Measurements from ENCODE around the gene ARHGEF28. TPM values are rescaled to one million over a fixed set of nuclear protein-coding genes. Genes with fewer than 3 reads are reported as not detected.

The ARHGEF28 gene
- total and polyA plus RNA-seq, 2 of the 4 experiments (the other 2 are of a cell fraction): 3.6 to 16.0 TPM

GRCh38 chr5:73935719-73936118 lies 309.7 kb downstream of the ARHGEF28 start:
- Histone ChIP-seq H3K36me3 (ENCODE audit: control insufficient read depth, insufficient read depth, low read length) (no peaks in the 10 kb centered on the region), H4K5ac (ENCODE audit: low read depth, low read length) (no peak overlapping the region), H3K18ac (ENCODE audit: low read depth, low read length) (no peak overlapping the region), H2AK5ac (ENCODE audit: low read depth, low read length) (no peak overlapping the region), H3K23ac (ENCODE audit: low read depth, low read length) (no peak overlapping the region), H4K8ac (ENCODE audit: low read depth in 2 of 2, low read length in 2 of 2) (no peak overlapping the region), H2BK20ac (ENCODE audit: low read depth, low read length) (no peak overlapping the region), H3K4me1 (ENCODE audit: control insufficient read depth, insufficient read depth, low read length) (peaks cover 10% of the 10 kb centered on the region), H3K4ac (ENCODE audit: low read depth, low read length) (no peak overlapping the region), H3K4me2 (ENCODE audit: low read depth, low read length) (no peak overlapping the region), H3K27me3 (ENCODE audit: control insufficient read depth, insufficient read depth, low read length) (no peaks in the 10 kb centered on the region), H3K27ac (ENCODE audit: insufficient read depth, low read length) (no peak overlapping the region), H2AFZ (replicated peaks; ENCODE audit: low read length, poor library complexity) (no peak overlapping the region), H3K14ac (replicated peaks; ENCODE audit: low read depth, low read length) (no peak overlapping the region), H3K9me3 (ENCODE audit: control insufficient read depth, insufficient read depth, low read length) (no peaks in the 10 kb centered on the region), H3K9me1 (ENCODE audit: insufficient read depth, low read length) (peaks cover 12% of the 10 kb centered on the region), H3K56ac (ENCODE audit: extremely low read depth, insufficient read depth, low read length) (no peak overlapping the region), H4K91ac (ENCODE audit: insufficient read depth, low read depth, low read length) (no peak overlapping the region), H4K20me1 (ENCODE audit: insufficient read depth, low read length) (peaks cover 3% of the 10 kb centered on the region; the same call in 1 of the 2 replicates), H3K79me1 (ENCODE audit: low read depth in 1 of 2, low read length in 2 of 2) (peaks cover 4 to 10% of the 10 kb centered on the region in 2 experiments; a peak in 3 of 4 replicates), H2AK9ac (replicated peaks; ENCODE audit: low read depth, low read length, poor library complexity) (no peak overlapping the region), H3K9ac (ENCODE audit: low read depth, low read length) (no peak overlapping the region), H2BK15ac (ENCODE audit: low read depth, low read length) (no peak overlapping the region), H2BK120ac (ENCODE audit: low read depth, low read length) (no peak overlapping the region), H3K4me3 (ENCODE audit: insufficient read depth, low read depth, low read length) (no peak overlapping the region), H2BK5ac (ENCODE audit: low read depth, low read length, poor library complexity, severe bottlenecking) (no peak overlapping the region)
- no TSS peak for BruUV-seq (replicated peaks)
- in situ Hi-C loops (cut with MboI; ENCODE audit: low sequenced_read_pairs): no loop called here
- TF ChIP-seq ELK1 (IDR thresholded peaks at IDR 0.05; ENCODE audit: borderline replicate concordance, low read depth, low read length) (no peak), CHD1 (IDR thresholded peaks at IDR 0.05; ENCODE audit: low read depth, low read length) (no peak), SMC3 (IDR thresholded peaks at IDR 0.05; ENCODE audit: low read depth, low read length) (no peak), FOS (IDR thresholded peaks at IDR 0.05; ENCODE audit: low read depth, low read length) (no peak), RFX5 (IDR thresholded peaks at IDR 0.05; ENCODE audit: low read depth, low read length) (no peak), NFE2L2 (IDR thresholded peaks at IDR 0.05; ENCODE audit: low read depth, low read length) (no peak), MXI1 (IDR thresholded peaks at IDR 0.05; ENCODE audit: borderline replicate concordance, low read depth, low read length) (no peak), POLR2A (IDR thresholded peaks at IDR 0.05; ENCODE audit: low read depth, low read length) (no peak), RAD21 (IDR thresholded peaks at IDR 0.05; ENCODE audit: low read length) (no peak), CEBPB (IDR thresholded peaks at IDR 0.05; ENCODE audit: low read depth, low read length) (no peak)
- TF ChIP-seq, protein P1, sequence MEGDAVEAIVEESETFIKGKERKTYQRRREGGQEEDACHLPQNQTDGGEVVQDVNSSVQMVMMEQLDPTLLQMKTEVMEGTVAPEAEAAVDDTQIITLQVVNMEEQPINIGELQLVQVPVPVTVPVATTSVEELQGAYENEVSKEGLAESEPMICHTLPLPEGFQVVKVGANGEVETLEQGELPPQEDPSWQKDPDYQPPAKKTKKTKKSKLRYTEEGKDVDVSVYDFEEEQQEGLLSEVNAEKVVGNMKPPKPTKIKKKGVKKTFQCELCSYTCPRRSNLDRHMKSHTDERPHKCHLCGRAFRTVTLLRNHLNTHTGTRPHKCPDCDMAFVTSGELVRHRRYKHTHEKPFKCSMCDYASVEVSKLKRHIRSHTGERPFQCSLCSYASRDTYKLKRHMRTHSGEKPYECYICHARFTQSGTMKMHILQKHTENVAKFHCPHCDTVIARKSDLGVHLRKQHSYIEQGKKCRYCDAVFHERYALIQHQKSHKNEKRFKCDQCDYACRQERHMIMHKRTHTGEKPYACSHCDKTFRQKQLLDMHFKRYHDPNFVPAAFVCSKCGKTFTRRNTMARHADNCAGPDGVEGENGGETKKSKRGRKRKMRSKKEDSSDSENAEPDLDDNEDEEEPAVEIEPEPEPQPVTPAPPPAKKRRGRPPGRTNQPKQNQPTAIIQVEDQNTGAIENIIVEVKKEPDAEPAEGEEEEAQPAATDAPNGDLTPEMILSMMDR (conservative IDR thresholded peaks at IDR 0.05; ENCODE audit: low read depth, low read length): no peak
- TF ChIP-seq, protein P2, sequence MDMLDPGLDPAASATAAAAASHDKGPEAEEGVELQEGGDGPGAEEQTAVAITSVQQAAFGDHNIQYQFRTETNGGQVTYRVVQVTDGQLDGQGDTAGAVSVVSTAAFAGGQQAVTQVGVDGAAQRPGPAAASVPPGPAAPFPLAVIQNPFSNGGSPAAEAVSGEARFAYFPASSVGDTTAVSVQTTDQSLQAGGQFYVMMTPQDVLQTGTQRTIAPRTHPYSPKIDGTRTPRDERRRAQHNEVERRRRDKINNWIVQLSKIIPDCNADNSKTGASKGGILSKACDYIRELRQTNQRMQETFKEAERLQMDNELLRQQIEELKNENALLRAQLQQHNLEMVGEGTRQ (IDR thresholded peaks at IDR 0.05; ENCODE audit: low read depth, low read length): no peak
- dilution Hi-C loops (cut with HindIII; ENCODE audit: low sequenced_read_pairs, unreplicated experiment): no loop called here
- DNase-seq: no peak
- WGBS, 2 experiments (ENCODE audit: extremely low coverage in 2 of 2, insufficient read length in 1 of 2): no CpG with 5 or more reads among the region's 4 CpGs
- ChIA-PET CTCF (no interaction called here), POLR2A (ENCODE audit: unreplicated experiment) (no interaction called here)
- ATAC-seq (ENCODE audit: low read depth): no peak
- intact Hi-C loops (cut with micrococcal nuclease): loop anchor here (10.0 kb wide), 1 partner anchor 319 kb away; no protein-coding TSS in a partner anchor
